Fibroblast of the aortic adventitia (primary cell): ENCODE measurements around the gene SRRM5. TPM values are rescaled to one million over a fixed set of nuclear protein-coding genes. Genes with fewer than 3 reads are reported as not detected.
"Not testable (repeated sequence)": the region's sequence is repeated elsewhere in the genome, so short reads cannot be mapped to it uniquely, and the experiment has no call there.

Experiments used
- DNase-seq: peaks from one replicate; pipeline ENCODE4 v3.0.0-alpha.2; 2010; ENCODE audit warnings: low read depth
- H3K4me3 ChIP-seq: 2 replicates; pipeline ENCODE4 v1.5.1; 2011; ENCODE audit warnings: low read depth, mild to moderate bottlenecking, control low read depth, low read length, moderate library complexity
- CTCF ChIP-seq: IDR thresholded peaks from 2 replicates; pipeline ENCODE4 v1.5.1; 2011; ENCODE audit warnings: mild to moderate bottlenecking, low read length, control low read depth, inconsistent platforms; ENCODE audit not compliant: insufficient read depth
- total RNA-seq: library from RNA; depleted of rRNA; stranded (reverse); fragments of >200 nt; gene quantifications from 2 replicates; pipeline ENCODE4 v1.2.3, GENCODE V29; 2012; ENCODE audit warnings: low replicate concordance

The SRRM5 gene
- total RNA-seq, 1 donor = 0.09 TPM

GRCh38 chr19:43581467-43581866 is 30.4 kb upstream of the SRRM5 start:
- no peak overlapping the region for H3K4me3 ChIP-seq

GRCh38 chr19:43582495-43582894 is 29.4 kb upstream of the SRRM5 start:
- no peak for TF ChIP-seq CTCF
- no peak for DNase-seq
- H3K4me3 ChIP-seq = no peak overlapping the region

More at GRCh38 chr19:43581467-43581866, 30.4 kb upstream of the SRRM5 start:
- no peak for TF ChIP-seq CTCF
- DNase-seq = no peak

GRCh38 chr19:43584484-43584883 is 27.4 kb upstream of the SRRM5 start:
- TF ChIP-seq CTCF = no peak
- DNase-seq = no peak
- H3K4me3 ChIP-seq = no peak overlapping the region

- H3K4me3 ChIP-seq = no peak overlapping the region
- DNase-seq = no peak
- no peak for TF ChIP-seq CTCF
Measured at GRCh38 chr19:43586346-43586745, 25.5 kb upstream of the SRRM5 start.

- not testable (repeated sequence) for DNase-seq, H3K4me3 ChIP-seq
Measured at GRCh38 chr19:43587029-43587428, 24.9 kb upstream of the SRRM5 start.

GRCh38 chr19:43589277-43589676 is 22.6 kb upstream of the SRRM5 start:
- no peak for TF ChIP-seq CTCF
- no peak for DNase-seq
- H3K4me3 ChIP-seq = no peak overlapping the region

GRCh38 chr19:43589678-43590077 is 22.2 kb upstream of the SRRM5 start:
- no peak for DNase-seq
- no peak for TF ChIP-seq CTCF
- no peak overlapping the region for H3K4me3 ChIP-seq
